ENCODE measurements around the gene RIPOR3.

- TF ChIP-seq CTCF (IDR thresholded peaks at IDR 0.05) = no peak
- no peak for TF ChIP-seq HDAC2 (IDR thresholded peaks at IDR 0.05)
- TF ChIP-seq HMGXB4 (CRISPR knock-in tag; IDR thresholded peaks at IDR 0.05; ENCODE audit: borderline replicate concordance) = no peak
- TF ChIP-seq, protein P1, sequence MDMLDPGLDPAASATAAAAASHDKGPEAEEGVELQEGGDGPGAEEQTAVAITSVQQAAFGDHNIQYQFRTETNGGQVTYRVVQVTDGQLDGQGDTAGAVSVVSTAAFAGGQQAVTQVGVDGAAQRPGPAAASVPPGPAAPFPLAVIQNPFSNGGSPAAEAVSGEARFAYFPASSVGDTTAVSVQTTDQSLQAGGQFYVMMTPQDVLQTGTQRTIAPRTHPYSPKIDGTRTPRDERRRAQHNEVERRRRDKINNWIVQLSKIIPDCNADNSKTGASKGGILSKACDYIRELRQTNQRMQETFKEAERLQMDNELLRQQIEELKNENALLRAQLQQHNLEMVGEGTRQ (IDR thresholded peaks at IDR 0.05) = no peak
- TF ChIP-seq POLR2A (IDR thresholded peaks at IDR 0.05; ENCODE audit: low read length) = no peak
- no peak for TF ChIP-seq CEBPB (IDR thresholded peaks at IDR 0.05)
- no peak for TF ChIP-seq SREBF2 (IDR thresholded peaks at IDR 0.05)
These were observed 8.3 kb downstream of the RIPOR3 start for GRCh38 chr20:50682947-50683530.
